HepG2 (cell line): ENCODE data around the gene SLC8B1. TPM values are rescaled to one million over a fixed set of nuclear protein-coding genes. Genes with fewer than 3 reads are reported as not detected.

Source experiments
- ATAC-seq: fragments of 200-7000 bp; cut with Tn5 transposase; 3 replicates; pipeline ENCODE4 v1.9.1; 2020; ENCODE audit warnings: mild to moderate bottlenecking, moderate library complexity
- BruUV-seq: library from RNA; stranded (reverse); fragments of 400-500 nt; replicated peaks from 2 replicates; lab custom pipeline; 2021; lab: Mats Ljungman, UMichigan
- CTCF ChIA-PET: fragments of 300-600 bp; formaldehyde crosslinking; extraction: SDS; loops from one replicate; lab custom pipeline; 2021; ENCODE audit warnings: low total read pairs, inconsistent platforms, low intra/inter-chr PET ratio; lab: Yijun Ruan, JAX
- POLR2A ChIA-PET: fragments of 350-600 bp; sonication (Branson Sonifier 250); formaldehyde crosslinking; loops from one replicate; lab custom pipeline; 2020; ENCODE audit warnings: antibody characterized with exemption, inconsistent platforms; lab: Yijun Ruan, JAX
- DNase-seq: peaks from one replicate; pipeline ENCODE4 v3.0.0-alpha.2; 2015; ENCODE audit warnings: low spot score
- FAIRE-seq: peaks from 3 replicates; lab custom pipeline; 2011; peaks lifted over from hg19 to GRCh38; lab: Jason Lieb, UNC
- H2AFZ ChIP-seq: one replicate; pipeline ENCODE4 v1.6.1; 2011; ENCODE audit warnings: low read length, inconsistent platforms
- H3K27ac ChIP-seq: fragments of 300-600 bp; 3 replicates; pipeline ENCODE4 v1.8.0; 2011; ENCODE audit warnings: mixed run types, mild to moderate bottlenecking, mixed read lengths, low read length, inconsistent platforms; ENCODE audit not compliant: insufficient read depth; ENCODE audit errors: extremely low read length
- H3K27me3 ChIP-seq, 2 experiments: fragments of 200-600 bp in 1 of 2; 2 replicates in 1 of 2; 3 replicates in 1 of 2; pipeline versions ENCODE4 v1.6.0 to v1.8.0; 2011; ENCODE audit warnings: low read length in 2 of 2, mild to moderate bottlenecking in 2 of 2, moderate library complexity in 2 of 2, inconsistent platforms in 1 of 2; ENCODE audit not compliant: insufficient read depth in 2 of 2, control insufficient read depth in 1 of 2
- H3K36me3 ChIP-seq, 2 experiments: fragments of 200-600 bp in 1 of 2; replicated peaks in 1 of 2; 2 replicates in 1 of 2; 3 replicates in 1 of 2; pipeline versions ENCODE4 v1.5.1 to v1.8.0; 2011; ENCODE audit warnings: low read length in 2 of 2, inconsistent platforms in 1 of 2; ENCODE audit not compliant: insufficient read depth in 2 of 2, control insufficient read depth in 1 of 2
- H3K4me1 ChIP-seq: 2 replicates; pipeline ENCODE4 v1.5.1; 2012; ENCODE audit warnings: low read length, inconsistent platforms; ENCODE audit not compliant: insufficient read depth
- H3K4me2 ChIP-seq: 2 replicates; pipeline ENCODE4 v1.6.0; 2011; ENCODE audit warnings: low read depth, low read length, inconsistent platforms
- H3K4me3 ChIP-seq, 3 experiments: fragments of 200-600 bp in 1 of 3; sonication (generic), shearing (Covaris generic) in 1 of 3; replicated peaks in 1 of 3; 2 replicates each; pipeline ENCODE4 v1.5.1; 2011 to 2016; ENCODE audit warnings: low read length in 3 of 3, inconsistent platforms in 2 of 3, low read depth in 2 of 3, mild to moderate bottlenecking in 2 of 3, control low read depth in 1 of 3, mixed read lengths in 1 of 3; ENCODE audit not compliant: insufficient read depth in 1 of 3
- H3K79me2 ChIP-seq: one replicate; pipeline ENCODE4 v1.6.1; 2011; ENCODE audit warnings: low read length, inconsistent platforms; ENCODE audit not compliant: insufficient read depth
- H3K9ac ChIP-seq: 2 replicates; pipeline ENCODE4 v1.6.0; 2011; ENCODE audit warnings: mild to moderate bottlenecking, low read depth, low read length, inconsistent platforms; ENCODE audit not compliant: insufficient read depth
- H3K9me3 ChIP-seq: 2 replicates; pipeline ENCODE4 v1.5.1; 2012; ENCODE audit warnings: mild to moderate bottlenecking, low read length
- H4K20me1 ChIP-seq: 2 replicates; pipeline ENCODE4 v1.6.0; 2011; ENCODE audit warnings: inconsistent platforms, mild to moderate bottlenecking, low read length, moderate library complexity; ENCODE audit not compliant: insufficient read depth
- ARHGAP35 ChIP-seq: sonication (generic); formaldehyde crosslinking; IDR thresholded peaks from 2 replicates; pipeline ENCODE4 v1.9.0; 2022; ENCODE audit warnings: mild to moderate bottlenecking, inconsistent platforms, moderate library complexity, missing genetic modification reagents, borderline replicate concordance
- FOXO1 ChIP-seq: sonication (generic); formaldehyde crosslinking; IDR thresholded peaks from 2 replicates; pipeline ENCODE4 v1.4.0; 2020; ENCODE audit warnings: missing genetic modification reagents
- GPN1 ChIP-seq: sonication (generic); formaldehyde crosslinking; IDR thresholded peaks from 2 replicates; pipeline ENCODE4 v1.5.1; 2020; ENCODE audit warnings: missing genetic modification reagents, borderline replicate concordance
- KMT2A ChIP-seq: sonication (generic); formaldehyde crosslinking; IDR thresholded peaks from 2 replicates; pipeline ENCODE4 v1.4.0; 2020; ENCODE audit warnings: missing genetic modification reagents
- PPARG ChIP-seq: conservative IDR thresholded peaks from 2 replicates; pipeline ENCODE4 v1.6.1; 2016; ENCODE audit warnings: missing biosample characterization, missing genetic modification reagents
- RBM39 ChIP-seq: fragments of 200-400 bp; formaldehyde crosslinking; IDR thresholded peaks from one replicate; pipeline ENCODE4 v1.6.1; 2018; ENCODE audit warnings: antibody characterized with exemption, mild to moderate bottlenecking, low read depth, low read length; ENCODE audit not compliant: poor library complexity, severe bottlenecking
- ZBTB7B ChIP-seq: sonication (generic); formaldehyde crosslinking; IDR thresholded peaks from 2 replicates; pipeline ENCODE4 v1.4.0; 2020; ENCODE audit warnings: missing genetic modification reagents
- ZNF274 ChIP-seq: sonication (generic); formaldehyde crosslinking; IDR thresholded peaks from 2 replicates; pipeline ENCODE4 v1.5.1; 2020; ENCODE audit warnings: mild to moderate bottlenecking, missing genetic modification reagents
- ZNF30 ChIP-seq: sonication (generic); formaldehyde crosslinking; IDR thresholded peaks from 2 replicates; pipeline ENCODE4 v1.5.0; 2020; ENCODE audit warnings: mild to moderate bottlenecking, missing genetic modification reagents
- ZNF432 ChIP-seq: sonication (generic); formaldehyde crosslinking; IDR thresholded peaks from 2 replicates; pipeline ENCODE4 v1.5.0; 2020; ENCODE audit warnings: missing genetic modification reagents, mild to moderate bottlenecking, borderline replicate concordance
- ZNF451 ChIP-seq: sonication (generic); formaldehyde crosslinking; IDR thresholded peaks from 2 replicates; pipeline ENCODE4 v1.5.0; 2020; ENCODE audit warnings: mild to moderate bottlenecking, missing genetic modification reagents
- ZNF569 ChIP-seq: sonication (generic); formaldehyde crosslinking; IDR thresholded peaks from 2 replicates; pipeline ENCODE4 v1.5.0; 2020; ENCODE audit warnings: mild to moderate bottlenecking, missing genetic modification reagents, moderate library complexity, borderline replicate concordance
- whole genome bisulfite sequencing: methylation state at CpG from one replicate; pipeline ENCODE4 v1.1.6; 2017; ENCODE audit warnings: low lambda C conversion rate; 5-methylcytosine and 5-hydroxymethylcytosine counted together
- in situ Hi-C: cut with HindIII; loops from 2 replicates; pipeline ENCODE4 v1.10.0; 2017; ENCODE audit warnings: low pct_unique_long_range_greater_than_20kb; ENCODE audit not compliant: extremely low pct_ligation_motif_present
- intact Hi-C: fragments of 100-400 bp; cut with micrococcal nuclease; formaldehyde crosslinking; loops from one replicate; pipeline ENCODE4 v1.10.0; 2022; ENCODE audit not compliant: unreplicated experiment
- polyA plus RNA-seq, 8 experiments: library from polyadenylated mRNA; depleted of rRNA in 3 of 8; stranded (reverse) in 7 of 8; unstranded in 1 of 8; fragments of >200 nt; fragmentation: Illumina TruSeq in 4 of 8; extraction: Trizol in 4 of 8; gene quantifications; 2 replicates each; pipeline versions ENCODE4 v1.2.1 to v1.2.3, GENCODE V29; 2011 to 2016; ENCODE audit warnings: low read depth in 4 of 8, missing spikeins in 1 of 8, mixed read lengths in 1 of 8; ENCODE audit not compliant: insufficient read depth in 1 of 8
- total RNA-seq, 5 experiments: library from RNA; depleted of rRNA; stranded (reverse); fragments of >200 nt; fragmentation: Illumina TruSeq; extraction: Trizol; gene quantifications; 2 replicates each; pipeline ENCODE4 v1.2.3, GENCODE V29; 2016; ENCODE audit warnings: low read depth in 1 of 5
- TF ChIP-seq, protein P1 (sequence below): IDR thresholded peaks from 2 replicates; pipeline ENCODE4 v1.6.1; 2016; ENCODE audit warnings: mild to moderate bottlenecking, missing biosample characterization, missing genetic modification reagents
- TF ChIP-seq, protein P2 (sequence below): IDR thresholded peaks from 2 replicates; pipeline ENCODE4 v1.6.1; 2018; ENCODE audit warnings: missing genetic modification reagents, mild to moderate bottlenecking, missing compliant biosample characterization
- TF ChIP-seq, protein P3 (sequence below): sonication (generic); formaldehyde crosslinking; IDR thresholded peaks from 2 replicates; pipeline ENCODE4 v1.4.0; 2020; ENCODE audit warnings: mild to moderate bottlenecking, missing genetic modification reagents
- TF ChIP-seq, protein P4 (sequence below): sonication (generic); formaldehyde crosslinking; IDR thresholded peaks from 2 replicates; pipeline ENCODE4 v1.5.0; 2020; ENCODE audit warnings: mild to moderate bottlenecking, missing genetic modification reagents, borderline replicate concordance

SLC8B1 gene
- total and polyA plus RNA-seq, 2 of the 13 experiments (the other 11 are each of a cell fraction or from before 2014, with no cell fraction given), result 6.8 to 8.0 TPM

DNA sequence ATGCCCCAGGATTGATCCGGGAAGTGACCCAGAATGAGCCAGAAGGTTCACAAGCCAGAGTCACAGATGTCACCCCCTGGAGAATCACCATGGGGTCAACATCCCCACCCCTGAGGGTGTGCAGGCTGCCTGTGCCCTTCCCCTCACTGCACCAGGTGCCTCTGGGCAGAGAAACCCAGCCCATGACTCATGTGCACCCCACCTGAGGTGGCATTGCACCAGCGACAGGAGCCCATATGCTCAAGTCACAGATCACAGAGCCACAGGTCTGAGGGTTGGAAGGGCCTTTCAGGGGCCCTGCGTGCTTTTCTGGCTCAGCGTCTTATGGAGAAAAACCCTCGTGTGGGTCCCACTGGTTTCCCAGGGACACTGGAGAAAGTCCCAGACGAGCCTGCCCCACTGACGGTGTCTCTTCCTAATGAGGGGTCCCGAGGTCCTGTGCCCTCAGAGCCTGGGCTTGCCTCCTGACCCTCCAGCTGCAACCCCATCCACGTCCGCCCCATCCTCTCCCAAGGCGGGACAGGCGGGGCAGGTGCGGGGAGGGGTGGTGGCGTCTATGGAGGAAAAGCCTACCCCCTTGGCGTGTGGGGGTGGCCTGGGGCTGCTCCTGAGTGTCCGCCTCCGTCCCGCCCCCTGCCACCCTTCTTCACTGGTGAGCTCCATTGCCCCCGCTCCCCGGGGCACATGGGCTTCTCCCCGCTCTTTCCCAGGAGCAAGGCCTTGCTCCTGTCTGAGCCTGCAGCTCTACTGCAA lies 47.6 kb downstream of the SLC8B1 start:
- Histone ChIP-seq H3K27ac (no peak overlapping the region), H3K79me2 (no peaks in the 10 kb centered on the region), H2AFZ (no peak overlapping the region), H3K9me3 (no peaks in the 10 kb centered on the region), H4K20me1 (no peaks in the 10 kb centered on the region), H3K4me2 (no peak overlapping the region), H3K4me3 (no peak overlapping the region), H3K36me3 (peaks cover 6 to 16% of the 10 kb centered on the region in 2 experiments; a peak in 4 of 5 replicates), H3K9ac (no peak overlapping the region), H3K4me1 (no peaks in the 10 kb centered on the region; the same call in 1 of the 2 replicates), H3K27me3 (no peaks in the 10 kb centered on the region)
- no peak for FAIRE-seq
- in situ Hi-C loops, result no loop called here
- intact Hi-C loops, result no loop called here
- ChIA-PET CTCF (no interaction called here), POLR2A (no interaction called here)
- 100% methylated on average over 6 of the region's 21 CpGs for WGBS
- BruUV-seq, result no TSS peak
- DNase-seq, result no peak
- no peak for ATAC-seq
- TF ChIP-seq KMT2A (CRISPR knock-in tag) (no peak), FOXO1 (CRISPR knock-in tag) (no peak), ZNF432 (CRISPR knock-in tag) (no peak), ZNF274 (no peak), ZNF451 (CRISPR knock-in tag) (no peak), ZNF569 (no peak), PPARG (no peak), GPN1 (CRISPR knock-in tag) (no peak), ZNF30 (CRISPR knock-in tag) (no peak), ZBTB7B (CRISPR knock-in tag) (no peak), RBM39 (no peak), ARHGAP35 (no peak)
- TF ChIP-seq, protein P1, sequence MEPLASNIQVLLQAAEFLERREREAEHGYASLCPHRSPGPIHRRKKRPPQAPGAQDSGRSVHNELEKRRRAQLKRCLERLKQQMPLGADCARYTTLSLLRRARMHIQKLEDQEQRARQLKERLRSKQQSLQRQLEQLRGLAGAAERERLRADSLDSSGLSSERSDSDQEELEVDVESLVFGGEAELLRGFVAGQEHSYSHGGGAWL (CRISPR knock-in tag), result no peak
- TF ChIP-seq, protein P2, sequence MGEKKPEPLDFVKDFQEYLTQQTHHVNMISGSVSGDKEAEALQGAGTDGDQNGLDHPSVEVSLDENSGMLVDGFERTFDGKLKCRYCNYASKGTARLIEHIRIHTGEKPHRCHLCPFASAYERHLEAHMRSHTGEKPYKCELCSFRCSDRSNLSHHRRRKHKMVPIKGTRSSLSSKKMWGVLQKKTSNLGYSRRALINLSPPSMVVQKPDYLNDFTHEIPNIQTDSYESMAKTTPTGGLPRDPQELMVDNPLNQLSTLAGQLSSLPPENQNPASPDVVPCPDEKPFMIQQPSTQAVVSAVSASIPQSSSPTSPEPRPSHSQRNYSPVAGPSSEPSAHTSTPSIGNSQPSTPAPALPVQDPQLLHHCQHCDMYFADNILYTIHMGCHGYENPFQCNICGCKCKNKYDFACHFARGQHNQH (CRISPR knock-in tag), result no peak
- TF ChIP-seq, protein P3, sequence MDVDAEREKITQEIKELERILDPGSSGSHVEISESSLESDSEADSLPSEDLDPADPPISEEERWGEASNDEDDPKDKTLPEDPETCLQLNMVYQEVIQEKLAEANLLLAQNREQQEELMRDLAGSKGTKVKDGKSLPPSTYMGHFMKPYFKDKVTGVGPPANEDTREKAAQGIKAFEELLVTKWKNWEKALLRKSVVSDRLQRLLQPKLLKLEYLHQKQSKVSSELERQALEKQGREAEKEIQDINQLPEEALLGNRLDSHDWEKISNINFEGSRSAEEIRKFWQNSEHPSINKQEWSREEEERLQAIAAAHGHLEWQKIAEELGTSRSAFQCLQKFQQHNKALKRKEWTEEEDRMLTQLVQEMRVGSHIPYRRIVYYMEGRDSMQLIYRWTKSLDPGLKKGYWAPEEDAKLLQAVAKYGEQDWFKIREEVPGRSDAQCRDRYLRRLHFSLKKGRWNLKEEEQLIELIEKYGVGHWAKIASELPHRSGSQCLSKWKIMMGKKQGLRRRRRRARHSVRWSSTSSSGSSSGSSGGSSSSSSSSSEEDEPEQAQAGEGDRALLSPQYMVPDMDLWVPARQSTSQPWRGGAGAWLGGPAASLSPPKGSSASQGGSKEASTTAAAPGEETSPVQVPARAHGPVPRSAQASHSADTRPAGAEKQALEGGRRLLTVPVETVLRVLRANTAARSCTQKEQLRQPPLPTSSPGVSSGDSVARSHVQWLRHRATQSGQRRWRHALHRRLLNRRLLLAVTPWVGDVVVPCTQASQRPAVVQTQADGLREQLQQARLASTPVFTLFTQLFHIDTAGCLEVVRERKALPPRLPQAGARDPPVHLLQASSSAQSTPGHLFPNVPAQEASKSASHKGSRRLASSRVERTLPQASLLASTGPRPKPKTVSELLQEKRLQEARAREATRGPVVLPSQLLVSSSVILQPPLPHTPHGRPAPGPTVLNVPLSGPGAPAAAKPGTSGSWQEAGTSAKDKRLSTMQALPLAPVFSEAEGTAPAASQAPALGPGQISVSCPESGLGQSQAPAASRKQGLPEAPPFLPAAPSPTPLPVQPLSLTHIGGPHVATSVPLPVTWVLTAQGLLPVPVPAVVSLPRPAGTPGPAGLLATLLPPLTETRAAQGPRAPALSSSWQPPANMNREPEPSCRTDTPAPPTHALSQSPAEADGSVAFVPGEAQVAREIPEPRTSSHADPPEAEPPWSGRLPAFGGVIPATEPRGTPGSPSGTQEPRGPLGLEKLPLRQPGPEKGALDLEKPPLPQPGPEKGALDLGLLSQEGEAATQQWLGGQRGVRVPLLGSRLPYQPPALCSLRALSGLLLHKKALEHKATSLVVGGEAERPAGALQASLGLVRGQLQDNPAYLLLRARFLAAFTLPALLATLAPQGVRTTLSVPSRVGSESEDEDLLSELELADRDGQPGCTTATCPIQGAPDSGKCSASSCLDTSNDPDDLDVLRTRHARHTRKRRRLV, result no peak
- TF ChIP-seq, protein P4, sequence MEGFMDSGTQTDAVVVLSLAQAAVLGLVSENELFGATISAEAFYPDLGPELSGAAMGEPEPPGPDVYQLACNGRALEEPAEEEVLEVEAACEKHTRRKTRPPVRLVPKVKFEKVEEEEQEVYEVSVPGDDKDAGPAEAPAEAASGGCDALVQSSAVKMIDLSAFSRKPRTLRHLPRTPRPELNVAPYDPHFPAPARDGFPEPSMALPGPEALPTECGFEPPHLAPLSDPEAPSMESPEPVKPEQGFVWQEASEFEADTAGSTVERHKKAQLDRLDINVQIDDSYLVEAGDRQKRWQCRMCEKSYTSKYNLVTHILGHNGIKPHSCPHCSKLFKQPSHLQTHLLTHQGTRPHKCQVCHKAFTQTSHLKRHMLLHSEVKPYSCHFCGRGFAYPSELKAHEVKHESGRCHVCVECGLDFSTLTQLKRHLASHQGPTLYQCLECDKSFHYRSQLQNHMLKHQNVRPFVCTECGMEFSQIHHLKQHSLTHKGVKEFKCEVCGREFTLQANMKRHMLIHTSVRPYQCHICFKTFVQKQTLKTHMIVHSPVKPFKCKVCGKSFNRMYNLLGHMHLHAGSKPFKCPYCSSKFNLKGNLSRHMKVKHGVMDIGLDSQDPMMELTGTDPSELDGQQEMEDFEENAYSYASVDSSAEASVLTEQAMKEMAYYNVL (CRISPR knock-in tag), result no peak
